Measurements from ENCODE around the gene AKAP1.

AKAP1 gene

DNA sequence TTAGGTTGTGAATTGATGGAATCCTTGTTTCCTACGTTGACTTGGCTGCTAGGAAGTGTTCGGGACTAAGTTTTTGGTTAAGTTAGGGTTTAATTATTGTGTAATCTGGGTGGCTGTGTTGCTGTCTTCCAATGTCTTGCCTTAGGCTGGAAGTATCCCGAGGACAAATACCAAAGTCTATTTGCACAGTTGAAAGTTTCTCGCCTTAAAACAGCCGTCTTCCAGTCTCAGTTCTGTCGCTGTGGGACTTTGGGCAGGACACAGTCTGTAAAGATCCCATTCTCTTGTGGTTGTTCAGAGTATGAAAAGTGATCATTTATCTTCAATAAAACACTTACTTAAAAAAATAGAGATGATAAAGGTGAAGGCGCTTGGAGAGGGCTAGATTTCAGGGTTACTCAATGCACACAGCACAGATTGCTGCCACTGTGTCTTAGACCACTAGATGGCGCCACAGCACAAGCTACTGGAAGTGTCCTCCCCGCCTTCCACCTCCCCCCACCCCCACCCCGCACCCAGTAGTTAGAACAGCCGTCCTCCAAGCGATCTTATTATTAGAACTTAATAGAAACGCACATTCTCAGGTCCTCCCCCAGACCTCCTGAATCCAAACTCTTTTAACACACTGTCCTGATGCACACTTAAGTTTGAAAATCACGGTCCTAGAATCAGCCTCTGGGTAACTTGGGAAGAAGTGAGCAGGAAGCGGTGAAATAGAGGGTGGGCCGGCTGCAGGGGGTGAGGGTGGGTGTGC lies 45.8 kb downstream of the AKAP1 start:
- DNase-seq (ENCODE audit: low read depth in 2 of 2) = peak; percentile 79 to 85

DNA sequence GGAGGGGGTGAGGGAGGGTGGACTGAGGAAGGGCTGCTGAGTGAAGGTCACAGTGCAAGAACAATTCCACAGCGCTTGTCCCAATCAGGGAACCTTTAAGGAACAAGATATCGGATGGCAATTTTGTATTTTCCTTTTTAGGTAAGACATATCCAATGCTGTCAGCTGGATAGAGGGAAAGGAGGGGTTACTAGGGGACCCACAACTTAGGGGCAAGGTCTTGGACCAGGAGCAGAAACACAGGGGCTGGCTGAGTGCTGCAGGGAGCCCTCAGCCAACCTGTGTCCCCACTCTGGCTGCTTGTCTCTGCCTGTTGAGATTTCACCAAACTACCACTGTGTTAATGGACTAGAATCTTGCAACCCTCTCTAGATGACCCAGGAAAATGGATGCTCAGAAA lies 47.6 kb downstream of the AKAP1 start:
- DNase-seq (ENCODE audit: low read depth in 2 of 2) = no peak

DNA sequence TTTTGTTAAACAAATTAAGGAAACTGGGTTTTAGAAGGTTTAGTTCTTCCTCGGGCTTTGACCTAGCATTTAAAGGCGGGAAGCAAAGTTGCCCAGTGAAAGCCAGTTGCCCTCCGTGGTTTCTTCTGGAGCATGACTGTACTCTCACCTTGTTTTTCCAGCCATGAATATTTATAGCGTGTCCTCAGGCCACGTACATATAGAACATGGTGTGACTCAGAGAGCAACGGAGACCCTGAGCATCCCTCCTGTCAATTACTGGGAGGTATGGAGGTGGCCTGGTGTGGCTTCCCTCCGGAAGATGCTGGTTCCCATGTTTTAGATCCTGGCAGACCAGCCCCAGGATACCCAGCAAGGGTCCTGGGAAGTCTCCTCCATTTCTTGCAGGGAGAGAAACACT lies 48.4 kb downstream of the AKAP1 start:
- no peak for DNase-seq (ENCODE audit: low read depth in 2 of 2)

- no peak for DNase-seq (ENCODE audit: low read depth in 2 of 2)
Measured at GRCh38 chr17:57135026-57135788, 50.2 kb downstream of the AKAP1 start.

- no peak for DNase-seq (ENCODE audit: low read depth in 2 of 2)
Measured at GRCh38 chr17:57135789-57136291, 50.8 kb downstream of the AKAP1 start.

DNA sequence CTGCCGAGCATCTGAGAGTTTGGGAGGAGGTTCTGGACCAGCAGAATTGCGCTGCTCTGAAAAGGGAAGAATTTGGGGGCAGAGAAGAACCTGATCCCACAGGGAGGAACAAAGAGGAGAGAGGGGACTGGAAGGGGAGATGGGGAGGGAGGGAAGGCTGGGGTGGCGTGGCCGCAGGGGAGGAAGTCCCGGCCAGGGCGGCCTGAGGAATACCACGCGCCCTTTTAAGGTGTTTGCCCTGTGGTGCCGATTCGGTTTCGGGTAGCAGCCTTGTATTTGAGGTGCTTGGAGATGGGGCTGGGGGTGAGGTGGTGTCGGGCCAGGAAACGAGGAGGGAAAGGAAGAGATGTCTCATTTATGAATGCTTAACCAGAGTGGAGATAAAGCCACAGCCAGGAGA lies 51.3 kb downstream of the AKAP1 start:
- DNase-seq (ENCODE audit: low read depth in 2 of 2) = no peak

DNA sequence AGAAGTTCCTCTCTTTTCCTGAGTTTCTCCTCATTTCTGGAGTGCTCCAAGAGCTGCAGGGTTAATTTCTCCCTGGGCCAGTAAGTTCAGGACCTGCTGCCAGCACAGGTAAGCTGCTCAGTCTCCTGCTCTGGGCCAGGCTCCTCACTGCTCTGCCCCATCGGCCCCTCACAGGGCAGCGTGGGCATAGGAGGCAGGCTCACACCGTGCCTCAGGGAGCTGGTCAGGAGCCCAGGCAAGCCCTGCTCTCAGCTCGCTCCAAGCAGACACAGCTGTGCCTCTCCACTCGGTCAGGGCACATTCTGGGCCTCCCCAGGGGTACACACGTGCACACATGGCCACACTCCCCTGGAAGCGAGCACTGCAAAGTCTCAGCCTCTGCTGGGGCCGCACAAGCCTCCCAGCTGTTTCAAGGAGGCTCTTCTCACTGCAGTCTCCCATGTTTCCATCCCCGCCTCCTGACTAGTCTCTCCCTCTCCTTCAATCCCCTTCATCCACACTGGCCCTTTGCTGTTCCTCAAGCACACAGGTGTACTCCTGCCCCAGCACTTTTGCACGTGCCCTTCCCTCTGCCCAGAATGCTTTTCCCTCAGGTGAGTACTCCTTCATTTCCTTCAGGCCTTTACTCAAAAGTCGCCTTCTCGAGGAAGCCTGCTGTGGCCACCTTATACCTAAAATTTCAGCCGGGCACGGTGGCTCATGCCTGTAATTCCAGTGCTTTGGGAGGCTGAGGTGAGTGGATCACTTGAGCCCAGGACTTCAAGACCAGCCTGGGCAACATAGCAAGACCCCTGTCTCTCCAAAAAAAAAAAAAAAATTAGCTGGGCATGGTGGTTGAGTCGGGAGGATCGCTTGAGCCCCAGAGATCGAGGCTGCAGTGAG lies 53.2 kb downstream of the AKAP1 start:
- no peak for DNase-seq (ENCODE audit: low read depth in 2 of 2)

DNA sequence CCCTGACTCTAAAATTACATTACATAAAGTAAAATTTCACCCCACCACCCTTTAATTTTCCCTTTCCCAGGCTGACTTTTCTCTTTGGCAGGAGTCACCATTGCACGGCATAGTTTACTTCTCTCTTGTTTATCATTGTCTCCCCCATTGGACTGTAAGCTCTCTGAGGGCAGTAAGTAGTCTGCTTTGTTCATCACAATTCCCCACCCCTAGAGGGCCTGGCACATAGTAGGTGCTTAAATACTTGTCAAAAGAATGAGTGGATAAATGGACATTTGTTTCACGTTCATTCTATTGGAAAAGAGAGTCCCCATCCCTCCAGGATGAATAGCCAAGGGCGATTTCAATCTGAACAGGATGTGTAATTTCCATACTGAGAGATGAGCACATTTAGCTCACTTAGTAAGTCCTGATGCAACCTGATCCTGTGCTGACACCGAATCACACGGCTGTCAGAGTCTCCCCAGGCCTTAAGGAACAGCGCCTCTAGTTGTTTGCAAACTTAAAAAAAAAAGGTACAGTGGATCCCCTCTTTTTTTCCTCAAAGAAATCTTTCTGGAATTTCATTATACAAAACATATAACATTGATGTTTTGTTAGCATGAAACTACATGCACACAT lies 54.0 kb downstream of the AKAP1 start:
- DNase-seq (ENCODE audit: low read depth in 2 of 2) = no peak

GRCh38 chr17:57140316-57140715 lies 55.3 kb downstream of the AKAP1 start:
- no peak for DNase-seq (ENCODE audit: low read depth in 2 of 2)

DNA sequence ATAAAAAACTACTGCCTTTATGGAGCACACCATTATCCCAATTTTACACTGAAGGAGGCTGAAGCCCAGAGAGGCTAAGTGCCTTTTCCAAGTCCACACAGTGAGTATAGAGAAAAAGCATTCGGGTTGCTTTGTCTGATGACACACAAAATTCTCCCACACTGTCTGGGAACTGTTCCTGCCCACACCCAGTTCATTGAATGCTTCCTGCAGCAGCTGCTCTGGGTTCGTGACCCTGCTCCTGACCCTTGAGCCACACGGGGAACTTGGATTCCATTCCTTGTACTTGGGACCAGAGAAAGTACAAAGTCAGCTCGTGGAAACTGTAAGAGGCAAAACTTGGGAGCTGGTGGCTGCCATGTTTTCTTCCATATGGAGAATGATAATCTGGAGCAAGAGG lies 57.9 kb downstream of the AKAP1 start:
- no peak for DNase-seq (ENCODE audit: low read depth in 2 of 2)

DNA sequence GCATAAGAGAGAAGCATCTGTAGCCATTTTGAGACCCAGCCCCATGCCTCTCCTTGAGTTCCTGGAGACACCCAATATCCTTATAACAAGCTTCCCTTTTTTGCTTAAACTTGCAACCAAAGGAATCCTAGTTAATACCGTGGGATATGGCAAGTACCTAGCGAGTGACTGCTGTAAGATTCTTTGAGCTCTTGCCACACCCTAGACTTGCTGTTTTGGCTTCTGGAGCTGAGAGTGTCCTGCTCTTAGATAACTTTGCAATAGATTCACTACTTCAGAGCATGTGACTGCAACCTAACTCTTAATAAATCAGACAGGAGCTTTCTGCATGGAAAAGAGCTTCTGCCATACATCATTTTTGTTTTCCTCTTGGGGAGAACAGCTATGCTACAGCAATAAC lies 58.3 kb downstream of the AKAP1 start:
- DNase-seq (ENCODE audit: low read depth in 2 of 2) = no peak

DNA sequence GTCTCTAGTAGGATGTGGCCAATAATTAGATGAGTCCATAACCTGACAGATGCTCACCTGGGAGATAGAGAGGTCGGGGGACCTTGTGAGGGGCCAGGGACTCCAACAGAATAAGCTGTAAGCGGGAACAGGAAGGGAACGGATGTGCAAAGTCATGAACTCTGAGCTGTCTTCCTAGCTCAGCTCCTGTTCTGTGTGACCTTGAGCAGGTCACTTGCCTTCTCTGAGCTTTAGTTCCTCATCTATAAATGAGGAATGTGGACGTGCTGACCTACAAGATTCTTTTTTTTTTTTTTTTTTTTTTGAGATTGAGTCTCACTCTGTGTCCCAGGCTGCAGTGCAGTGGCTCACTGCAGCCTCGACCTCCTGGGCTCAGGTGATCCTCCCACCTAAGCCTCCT lies 58.9 kb downstream of the AKAP1 start:
- DNase-seq (ENCODE audit: low read depth in 2 of 2) = no peak

GRCh38 chr17:57144567-57144966 lies 59.5 kb downstream of the AKAP1 start:
- DNase-seq (ENCODE audit: low read depth in 2 of 2) = no peak

DNA sequence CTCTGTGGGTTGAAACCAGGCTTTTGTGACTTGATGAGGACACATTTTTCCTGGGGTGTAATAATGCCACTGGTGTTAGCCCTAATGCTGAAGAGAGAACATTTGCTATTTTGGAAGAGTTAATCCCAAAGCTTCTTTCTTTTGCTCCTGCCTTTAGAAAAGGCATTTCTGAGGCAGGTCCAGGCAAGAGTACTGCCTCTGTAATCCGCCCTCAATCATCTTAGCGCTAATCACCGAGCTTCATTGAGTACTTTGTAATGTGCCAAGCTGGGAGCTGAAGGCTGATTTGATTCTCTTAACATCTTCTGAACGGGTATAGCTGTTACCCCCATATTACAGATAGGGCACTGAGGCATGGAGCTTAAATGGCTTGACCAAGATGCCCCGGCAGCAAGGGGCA lies 60.3 kb downstream of the AKAP1 start:
- DNase-seq (ENCODE audit: low read depth in 2 of 2) = no peak

- no peak for DNase-seq (ENCODE audit: low read depth in 2 of 2)
Measured at GRCh38 chr17:57146273-57146672, 61.2 kb downstream of the AKAP1 start.

GRCh38 chr17:57151798-57152197 lies 66.8 kb downstream of the AKAP1 start:
- DNase-seq (ENCODE audit: low read depth in 2 of 2) = no peak

GRCh38 chr17:57152967-57153528 lies 68.0 kb downstream of the AKAP1 start:
- DNase-seq (ENCODE audit: low read depth in 2 of 2) = no peak

GRCh38 chr17:57154921-57155320 lies 69.9 kb downstream of the AKAP1 start:
- no peak for DNase-seq (ENCODE audit: low read depth in 2 of 2)

GRCh38 chr17:57158325-57158724 lies 73.3 kb downstream of the AKAP1 start:
- DNase-seq (ENCODE audit: low read depth in 2 of 2) = no peak

DNA sequence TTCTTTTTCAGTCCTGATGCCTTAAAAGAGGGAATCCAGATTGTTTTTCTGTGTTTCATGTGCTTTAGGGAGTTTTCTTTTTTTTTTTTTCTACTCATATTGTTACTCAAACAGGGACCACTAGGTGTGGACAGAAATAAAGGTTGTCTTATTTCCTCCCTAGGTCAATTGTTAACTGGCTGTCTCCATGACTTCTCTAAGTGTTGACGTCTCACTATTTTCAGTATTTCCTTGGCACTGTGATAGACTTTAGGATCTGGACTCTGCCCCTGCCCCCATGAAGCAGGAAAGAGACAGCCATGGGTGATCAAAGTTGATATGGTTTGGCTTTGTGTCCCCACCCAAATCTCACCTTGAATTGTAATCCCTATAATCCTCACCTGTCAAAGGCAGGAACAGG lies 73.7 kb downstream of the AKAP1 start:
- no peak for DNase-seq (ENCODE audit: low read depth in 2 of 2)

- DNase-seq (ENCODE audit: low read depth in 2 of 2) = no peak
Measured at GRCh38 chr17:57160624-57161023, 75.6 kb downstream of the AKAP1 start.

All from stimulated activated CD4-positive, alpha-beta T cell treated with anti-CD3 and anti-CD28 coated beads, Interleukin-4, amount 100 ng/mL, for 48 hours (primary cell).